OCI-LY1 (cell line): ENCODE results near the gene FBLN7.

ENCODE experiments used
- EZH2 ChIP-seq: fragments of 200-600 bp; sonication (generic), shearing (Covaris generic); IDR thresholded peaks from 2 replicates; pipeline ENCODE4 v1.8.0; 2017; ENCODE audit warnings: borderline replicate concordance, mixed run types, mild to moderate bottlenecking, antibody characterized with exemption, low read length, moderate library complexity, mixed read lengths
- TF ChIP-seq, protein P1 (sequence below): fragments of 200-600 bp; sonication (generic), shearing (Covaris generic); IDR thresholded peaks from 2 replicates; pipeline ENCODE4 v1.5.1; 2017; ENCODE audit warnings: mild to moderate bottlenecking, antibody characterized with exemption, low read length, moderate library complexity, mixed read lengths

DNA sequence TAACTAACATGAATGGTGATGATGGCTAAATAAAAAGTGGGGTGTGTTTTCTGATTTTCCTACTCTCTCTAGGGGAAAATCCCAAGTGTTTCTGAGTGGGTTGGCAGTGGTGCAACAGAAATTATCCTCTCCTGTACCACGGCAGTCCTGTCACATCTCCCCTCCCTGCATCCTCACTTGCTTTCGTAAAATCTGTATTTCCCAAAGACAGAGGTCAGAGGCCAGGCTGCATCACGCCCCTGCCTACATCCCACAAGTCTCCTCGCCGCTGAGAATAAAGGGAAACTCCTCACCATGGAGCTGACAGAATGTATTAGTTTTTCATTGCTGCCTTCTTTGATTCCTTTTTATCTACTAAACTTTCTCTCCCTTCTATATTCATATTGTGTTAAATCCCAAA lies 13.1 kb downstream of the FBLN7 start:
- TF ChIP-seq, protein P1, sequence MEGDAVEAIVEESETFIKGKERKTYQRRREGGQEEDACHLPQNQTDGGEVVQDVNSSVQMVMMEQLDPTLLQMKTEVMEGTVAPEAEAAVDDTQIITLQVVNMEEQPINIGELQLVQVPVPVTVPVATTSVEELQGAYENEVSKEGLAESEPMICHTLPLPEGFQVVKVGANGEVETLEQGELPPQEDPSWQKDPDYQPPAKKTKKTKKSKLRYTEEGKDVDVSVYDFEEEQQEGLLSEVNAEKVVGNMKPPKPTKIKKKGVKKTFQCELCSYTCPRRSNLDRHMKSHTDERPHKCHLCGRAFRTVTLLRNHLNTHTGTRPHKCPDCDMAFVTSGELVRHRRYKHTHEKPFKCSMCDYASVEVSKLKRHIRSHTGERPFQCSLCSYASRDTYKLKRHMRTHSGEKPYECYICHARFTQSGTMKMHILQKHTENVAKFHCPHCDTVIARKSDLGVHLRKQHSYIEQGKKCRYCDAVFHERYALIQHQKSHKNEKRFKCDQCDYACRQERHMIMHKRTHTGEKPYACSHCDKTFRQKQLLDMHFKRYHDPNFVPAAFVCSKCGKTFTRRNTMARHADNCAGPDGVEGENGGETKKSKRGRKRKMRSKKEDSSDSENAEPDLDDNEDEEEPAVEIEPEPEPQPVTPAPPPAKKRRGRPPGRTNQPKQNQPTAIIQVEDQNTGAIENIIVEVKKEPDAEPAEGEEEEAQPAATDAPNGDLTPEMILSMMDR: no peak
- TF ChIP-seq EZH2: no peak
